K562 (cell line): ENCODE data around the gene EML2. TPM values are rescaled to one million over a fixed set of nuclear protein-coding genes. Genes with fewer than 3 reads are reported as not detected.

Source experiments
- ARID1B ChIP-seq: fragments of 450-650 bp; IDR thresholded peaks from 2 replicates; pipeline ENCODE4 v1.6.1; 2016; ENCODE audit warnings: antibody characterized with exemption, mild to moderate bottlenecking, inconsistent platforms
- ARID2 ChIP-seq: fragments of 450-650 bp; IDR thresholded peaks from 2 replicates; pipeline ENCODE4 v1.6.1; 2017; ENCODE audit warnings: antibody characterized with exemption, mild to moderate bottlenecking
- CHD2 ChIP-seq: IDR thresholded peaks from 2 replicates; pipeline ENCODE4 v1.6.1; 2011; ENCODE audit warnings: low read depth, low read length
- CREB1 ChIP-seq, 2 experiments: sonication (generic) in 1 of 2; formaldehyde crosslinking in 1 of 2; IDR thresholded peaks; 2 replicates each; pipeline versions ENCODE4 v1.6.1 to v1.8.0; 2012 to 2022; ENCODE audit warnings: inconsistent platforms in 1 of 2, mild to moderate bottlenecking in 1 of 2, missing genetic modification reagents in 1 of 2, moderate library complexity in 1 of 2
- ELK3 ChIP-seq: fragments of 450-650 bp; formaldehyde crosslinking; IDR thresholded peaks from 2 replicates; pipeline ENCODE4 v1.4.0; 2020; ENCODE audit warnings: mild to moderate bottlenecking
- FOSL1 ChIP-seq: fragments of 200-800 bp; sonication (Bioruptor generic); conservative IDR thresholded peaks from 2 replicates; pipeline ENCODE4 v1.6.1; 2016; ENCODE audit warnings: missing genetic modification characterization, missing compliant biosample characterization
- HDGF ChIP-seq: fragments of 450-650 bp; IDR thresholded peaks from 2 replicates; pipeline ENCODE4 v1.6.1; 2016
- HEY1 ChIP-seq: fragments of 250-450 bp; sonication (Bioruptor Pico); IDR thresholded peaks from 2 replicates; pipeline ENCODE4 v1.5.0; 2020; ENCODE audit warnings: mild to moderate bottlenecking, moderate library complexity, borderline replicate concordance
- KLF1 ChIP-seq: fragments of 450-650 bp; IDR thresholded peaks from 2 replicates; pipeline ENCODE4 v1.6.1; 2016; ENCODE audit warnings: missing genetic modification characterization, missing compliant biosample characterization
- KLF16 ChIP-seq: IDR thresholded peaks from 2 replicates; pipeline ENCODE4 v1.6.1; 2016; ENCODE audit warnings: antibody characterized with exemption
- MBD1 ChIP-seq: fragments of 250-450 bp; sonication (Bioruptor Pico); IDR thresholded peaks from 2 replicates; pipeline ENCODE4 v1.8.0; 2022; ENCODE audit warnings: inconsistent platforms
- MCM7 ChIP-seq, 2 experiments: fragments of 450-650 bp; IDR thresholded peaks; 2 replicates each; pipeline ENCODE4 v1.6.1; 2016 to 2018
- NCOA2 ChIP-seq, 2 experiments: fragments of 450-650 bp; IDR thresholded peaks; 2 replicates each; pipeline ENCODE4 v1.6.1; 2018; ENCODE audit warnings: mild to moderate bottlenecking in 2 of 2, moderate library complexity in 1 of 2; ENCODE audit not compliant: partially characterized antibody in 2 of 2
- NFIC ChIP-seq: fragments of 450-650 bp; IDR thresholded peaks from 2 replicates; pipeline ENCODE4 v1.6.1; 2017; ENCODE audit warnings: mild to moderate bottlenecking, inconsistent platforms
- NFRKB ChIP-seq: fragments of 450-650 bp; IDR thresholded peaks from 2 replicates; pipeline ENCODE4 v1.6.1; 2016; ENCODE audit warnings: low read depth
- OTX1 ChIP-seq: fragments of 450-650 bp; formaldehyde crosslinking; IDR thresholded peaks from 2 replicates; pipeline ENCODE4 v1.4.0; 2022; ENCODE audit warnings: mild to moderate bottlenecking
- PHF20 ChIP-seq: fragments of 450-650 bp; IDR thresholded peaks from 2 replicates; pipeline ENCODE4 v1.6.1; 2018; ENCODE audit not compliant: partially characterized antibody
- RAD51 ChIP-seq: fragments of 450-650 bp; IDR thresholded peaks from 2 replicates; pipeline ENCODE4 v1.7.1; 2016; ENCODE audit warnings: low read depth, mild to moderate bottlenecking, borderline replicate concordance
- RB1 ChIP-seq: fragments of 450-650 bp; IDR thresholded peaks from 2 replicates; pipeline ENCODE4 v1.6.1; 2017; ENCODE audit warnings: low read depth, mild to moderate bottlenecking
- RBM25 ChIP-seq: fragments of 200-400 bp; formaldehyde crosslinking; IDR thresholded peaks from 2 replicates; pipeline ENCODE4 v1.6.1; 2018; ENCODE audit warnings: low read length, low read depth, moderate library complexity; ENCODE audit not compliant: severe bottlenecking
- SREBF2 ChIP-seq: sonication (generic); formaldehyde crosslinking; IDR thresholded peaks from 2 replicates; pipeline ENCODE4 v1.4.0; 2020; ENCODE audit warnings: mild to moderate bottlenecking, missing genetic modification reagents
- SRSF1 ChIP-seq: fragments of 200-400 bp; formaldehyde crosslinking; IDR thresholded peaks from 2 replicates; pipeline ENCODE4 v1.6.1; 2017; ENCODE audit warnings: mild to moderate bottlenecking, low read depth, low read length, moderate library complexity
- TOE1 ChIP-seq, 2 experiments: fragments of 450-650 bp in 1 of 2; sonication (generic) in 1 of 2; formaldehyde crosslinking in 1 of 2; IDR thresholded peaks; 2 replicates each; pipeline versions ENCODE4 v1.7.1 to v1.8.0; 2016 to 2022; ENCODE audit warnings: borderline replicate concordance in 2 of 2, mild to moderate bottlenecking in 2 of 2, antibody characterized with exemption in 1 of 2, inconsistent platforms in 1 of 2, low read depth in 1 of 2, missing genetic modification reagents in 1 of 2, moderate library complexity in 1 of 2
- TRIM25 ChIP-seq: fragments of 450-650 bp; IDR thresholded peaks from 2 replicates; pipeline ENCODE4 v1.7.0; 2016; ENCODE audit warnings: borderline replicate concordance
- ZNF778 ChIP-seq: fragments of 450-650 bp; formaldehyde crosslinking; IDR thresholded peaks from 2 replicates; pipeline ENCODE4 v1.4.0; 2020; ENCODE audit warnings: mild to moderate bottlenecking, moderate library complexity
- polyA plus RNA-seq, 8 experiments: library from polyadenylated mRNA; depleted of rRNA in 4 of 8; stranded (reverse) in 5 of 8; unstranded in 3 of 8; fragments of >200 nt; fragmentation: Nextera tagmentation in 2 of 8; fragmentation: Illumina TruSeq in 1 of 8; extraction: Ambion mirVana in 2 of 8; extraction: Trizol in 1 of 8; gene quantifications; 2 replicates each; pipeline versions ENCODE4 v1.2.1 to v1.2.3, GENCODE V29; 2011 to 2014; ENCODE audit warnings: inconsistent platforms in 1 of 8, missing spikeins in 1 of 8
- total RNA-seq, 7 experiments: library from RNA; depleted of rRNA in 6 of 7; stranded (reverse); fragments of >200 nt in 6 of 7; fragmentation: Illumina TruSeq in 2 of 7; extraction: Trizol in 2 of 7; gene quantifications; 2 replicates each; pipeline versions ENCODE4 v1.2.1 to v1.2.3, GENCODE V29; 2011 to 2021; ENCODE audit warnings: low replicate concordance in 1 of 7

EML2 gene
- total and polyA plus RNA-seq, 9 of the 15 experiments (the other 6 are each of a cell fraction or from before 2014, with no cell fraction given), result 2.6 to 69.6 (median 24.8) TPM

- TF ChIP-seq CREB1 (IDR thresholded peaks at IDR 0.05) (no peak), CREB1 (CRISPR knock-in tag; IDR thresholded peaks at IDR 0.05) (0 out of 2 replicates have a peak, but pooled peaks have one; percentile 30), ZNF778 (CRISPR knock-in tag) (no peak), TOE1 (IDR thresholded peaks at IDR 0.05; ENCODE audit: borderline replicate concordance) (peak; percentile 71; the same call in 1 of the 2 replicates), TOE1 (CRISPR knock-in tag; IDR thresholded peaks at IDR 0.05; ENCODE audit: borderline replicate concordance, low read depth) (no peak), NCOA2 (IDR thresholded peaks at IDR 0.05; ENCODE audit: partially characterized antibody in 2 of 2) (no peak), KLF16 (peak; percentile 56; the same call in 1 of the 2 replicates), RB1 (peak; percentile 49; the same call in 1 of the 2 replicates), CHD2 (no peak), MBD1 (CRISPR knock-in tag) (no peak), RAD51 (peak; percentile 82), NFIC (peak; percentile 71), FOSL1 (no peak), OTX1 (CRISPR knock-in tag) (no peak), ARID2 (peak; percentile 59; the same call in 1 of the 2 replicates), KLF1 (no peak), SREBF2 (0 out of 2 replicates have a peak, but pooled peaks have one; percentile 39), RBM25 (no peak), HDGF (no peak), ELK3 (CRISPR knock-in tag) (no peak), HEY1 (CRISPR knock-in tag) (no peak), NFRKB (no peak), SRSF1 (no peak), ARID1B (peak; percentile 35; the same call in 1 of the 2 replicates), PHF20 (peak; percentile 81), TRIM25 (no peak), MCM7 (IDR thresholded peaks at IDR 0.05) (no peak)
Measured at GRCh38 chr19:45607071-45608029, 31.8 kb downstream of the EML2 start (continued).
